Measurements from ENCODE around the gene NTRK2. TPM values are rescaled to one million over a fixed set of nuclear protein-coding genes. Genes with fewer than 3 reads are reported as not detected.

Gene NTRK2
- total and polyA plus RNA-seq, 10 of the 15 experiments (the other 5 are each of a cell fraction or from before 2014, with no cell fraction given), result 0.42 to 4.6 (median 0.65) TPM

GRCh38 chr9:84850830-84851392 lies 181.4 kb downstream of the NTRK2 start:
- BruUV-seq (replicated peaks), result no TSS peak
- H3K4me3 ChIP-seq, result no peak overlapping the region
- DNase-seq (ENCODE audit: low read depth, low spot score) (no peak), ATAC-seq (no peak), FAIRE-seq (no peak)
- CTCF ChIA-PET, result no interaction called here
- intact Hi-C loops (cut with micrococcal nuclease; ENCODE audit: unreplicated experiment) (no loop called here), in situ Hi-C loops (cut with MboI) (no loop called here)
- no peak for TF ChIP-seq POLR2AphosphoS2 (IDR thresholded peaks at IDR 0.05; ENCODE audit: low read depth, low read length)
- no peak for TF ChIP-seq WRNIP1 (IDR thresholded peaks at IDR 0.05; ENCODE audit: borderline replicate concordance, low read depth, low read length)
- no peak for TF ChIP-seq FOXM1 (IDR thresholded peaks at IDR 0.05; ENCODE audit: low read depth, low read length)
- TF ChIP-seq TAF1 (IDR thresholded peaks at IDR 0.05; ENCODE audit: borderline replicate concordance, low read depth, low read length), result no peak
- TF ChIP-seq ATF3 (IDR thresholded peaks at IDR 0.05; ENCODE audit: borderline replicate concordance, extremely low read depth, low read depth, low read length), result no peak
- TF ChIP-seq CTCF (IDR thresholded peaks at IDR 0.05 in 2 of 3, conservative IDR thresholded peaks at IDR 0.05 in 1 of 3; ENCODE audit: control insufficient read depth in 2 of 3, extremely low read depth in 1 of 3, insufficient read depth in 1 of 3, low read depth in 3 of 3, low read length in 3 of 3), result no peak
- TF ChIP-seq RAD21 (IDR thresholded peaks at IDR 0.05; ENCODE audit: insufficient read depth, low read depth, low read length), result no peak
- no peak for TF ChIP-seq GATAD2B (conservative IDR thresholded peaks at IDR 0.05; ENCODE audit: low read depth)
- TF ChIP-seq SMAD5 (IDR thresholded peaks at IDR 0.05; ENCODE audit: low read depth), result no peak
- no peak for TF ChIP-seq SUZ12 (IDR thresholded peaks at IDR 0.05; ENCODE audit: unreplicated experiment)
- no peak for TF ChIP-seq IKZF1 (conservative IDR thresholded peaks at IDR 0.05)
- TF ChIP-seq KLF5 (IDR thresholded peaks at IDR 0.05; ENCODE audit: partially characterized antibody), result no peak
- no peak for TF ChIP-seq MTA3 (IDR thresholded peaks at IDR 0.05; ENCODE audit: borderline replicate concordance, low read length)
- no peak for TF ChIP-seq CHD2 (IDR thresholded peaks at IDR 0.05; ENCODE audit: borderline replicate concordance, low read depth, low read length)
- no peak for TF ChIP-seq PRDM15 (CRISPR knock-in tag; IDR thresholded peaks at IDR 0.05)
- TF ChIP-seq SMARCA5 (IDR thresholded peaks at IDR 0.05), result no peak
- TF ChIP-seq ZSCAN29 (IDR thresholded peaks at IDR 0.05), result no peak
- no peak for TF ChIP-seq SP1 (IDR thresholded peaks at IDR 0.05; ENCODE audit: low read depth, low read length)
- TF ChIP-seq MTA2 (IDR thresholded peaks at IDR 0.05; ENCODE audit: low read depth), result no peak
- H3K27me3 ChIP-seq (replicated peaks in 1 of 2; ENCODE audit: control insufficient read depth in 2 of 2, insufficient read depth in 2 of 2, low read length in 1 of 2), result no peaks in the 10 kb centered on the region
- no peaks in the 10 kb centered on the region for H3K4me1 ChIP-seq (ENCODE audit: control insufficient read depth, insufficient read depth, low read length)
- H2AFZ ChIP-seq (ENCODE audit: control insufficient read depth, low read depth, low read length), result no peak overlapping the region
- no peak overlapping the region for H3K27ac ChIP-seq (ENCODE audit: control insufficient read depth, insufficient read depth)
- WGBS (ENCODE audit: insufficient coverage, insufficient replicate concordance, low lambda C conversion rate, missing lambda C conversion rate), result 43% methylated on average over 4 of the region's 4 CpGs
- no peaks in the 10 kb centered on the region for H3K79me2 ChIP-seq (ENCODE audit: control insufficient read depth, insufficient read depth, low read length)
- H3K9ac ChIP-seq (ENCODE audit: control insufficient read depth, insufficient read depth, low read length), result no peak overlapping the region
- SMC1A ChIA-PET (ENCODE audit: uncharacterized antibody, unreplicated experiment), result no interaction called here
- H3K36me3 ChIP-seq (ENCODE audit: control insufficient read depth in 2 of 2, insufficient read depth in 2 of 2, low read length in 1 of 2), result no peaks in the 10 kb centered on the region
- RAD21 ChIA-PET (ENCODE audit: unreplicated experiment), result no interaction called here
- no peaks in the 10 kb centered on the region for H4K20me1 ChIP-seq (ENCODE audit: control insufficient read depth, insufficient read depth)
- H3K9me3 ChIP-seq (replicated peaks; ENCODE audit: control insufficient read depth, insufficient read depth, low read length), result no peaks in the 10 kb centered on the region
- no peak overlapping the region for H3K4me2 ChIP-seq (ENCODE audit: control insufficient read depth, insufficient read depth)
- POLR2A ChIA-PET, result interaction anchor here (1.3 kb wide), 1 partner anchor 23 kb away, joined by 3 read pairs; no protein-coding TSS in a partner anchor
